ENCODE data around the gene ALG3. TPM values are rescaled to one million over a fixed set of nuclear protein-coding genes. Genes with fewer than 3 reads are reported as not detected.

Gene ALG3
- total and polyA plus RNA-seq, 2 experiments from 2014 or later = 76.9 to 109 TPM

DNA sequence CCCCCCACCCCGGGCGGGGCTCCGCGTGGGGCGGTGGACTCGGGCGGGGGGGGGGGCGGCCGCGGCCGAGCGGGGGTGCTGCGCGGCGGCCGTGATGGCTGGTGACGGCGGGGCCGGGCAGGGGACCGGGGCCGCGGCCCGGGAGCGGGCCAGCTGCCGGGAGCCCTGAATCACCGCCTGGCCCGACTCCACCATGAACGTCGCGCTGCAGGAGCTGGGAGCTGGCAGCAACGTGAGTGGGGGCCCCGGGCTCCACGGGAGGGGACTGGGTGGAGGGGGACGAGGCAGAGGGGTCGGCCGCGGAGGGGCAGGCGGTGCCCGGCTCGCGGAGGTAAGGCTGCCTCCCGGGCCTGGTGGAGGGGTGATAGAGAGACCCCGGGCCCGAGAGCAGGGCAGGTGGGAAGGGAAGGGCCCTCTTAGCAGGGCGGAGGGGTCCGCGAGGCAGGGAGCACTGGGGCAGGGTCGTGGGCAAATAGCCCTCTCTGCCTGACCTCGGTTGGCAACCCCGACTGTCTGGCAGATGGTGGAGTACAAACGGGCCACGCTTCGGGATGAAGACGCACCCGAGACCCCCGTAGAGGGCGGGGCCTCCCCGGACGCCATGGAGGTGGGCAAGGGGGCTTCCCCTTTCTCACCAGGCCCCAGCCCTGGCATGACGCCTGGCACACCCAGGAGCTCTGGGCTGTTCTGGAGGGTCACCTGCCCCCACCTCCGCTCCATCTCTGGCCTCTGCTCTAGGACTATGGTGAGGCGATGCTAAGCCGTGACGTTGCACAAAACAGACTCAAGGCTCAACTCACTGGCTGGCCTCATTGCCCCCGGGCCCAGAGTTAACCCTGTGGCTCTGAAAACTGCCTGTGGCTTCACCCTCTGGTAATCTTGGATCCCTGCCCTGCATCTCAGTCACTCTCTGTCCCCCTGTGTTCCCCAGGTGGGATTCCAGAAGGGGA is 27.5 kb upstream of the ALG3 start, which contains the start of gene ECE2:
Gene ECE2, plus strand, starts transcription at position 62 of the 950 bp plus-strand sequence. Its CDS starts 132 bp downstream, at position 194.
- H3K4me3 Mint-ChIP-seq = peak within 1 kb of the TSS; percentile 74
- no peaks in the 10 kb centered on the region for H3K36me3 Mint-ChIP-seq (ENCODE audit: low read depth)
- H3K79me2 ChIP-seq (replicated peaks; ENCODE audit: insufficient read depth) = no peaks in the 10 kb centered on the region
- H2AFZ ChIP-seq = peak within 1 kb of the TSS; percentile 98
- H3K27ac ChIP-seq (ENCODE audit: low read depth) = no peak within 1 kb of the TSS
- TF ChIP-seq ZNF331 (CRISPR knock-in tag; IDR thresholded peaks at IDR 0.05; ENCODE audit: low read depth) = no peak
- TF ChIP-seq EZH2 (IDR thresholded peaks at IDR 0.05; ENCODE audit: low read depth, unreplicated experiment) = peak; percentile 65
- TF ChIP-seq EZH2phosphoT487 (IDR thresholded peaks at IDR 0.05; ENCODE audit: unreplicated experiment) = no peak
- TF ChIP-seq, protein P1, sequence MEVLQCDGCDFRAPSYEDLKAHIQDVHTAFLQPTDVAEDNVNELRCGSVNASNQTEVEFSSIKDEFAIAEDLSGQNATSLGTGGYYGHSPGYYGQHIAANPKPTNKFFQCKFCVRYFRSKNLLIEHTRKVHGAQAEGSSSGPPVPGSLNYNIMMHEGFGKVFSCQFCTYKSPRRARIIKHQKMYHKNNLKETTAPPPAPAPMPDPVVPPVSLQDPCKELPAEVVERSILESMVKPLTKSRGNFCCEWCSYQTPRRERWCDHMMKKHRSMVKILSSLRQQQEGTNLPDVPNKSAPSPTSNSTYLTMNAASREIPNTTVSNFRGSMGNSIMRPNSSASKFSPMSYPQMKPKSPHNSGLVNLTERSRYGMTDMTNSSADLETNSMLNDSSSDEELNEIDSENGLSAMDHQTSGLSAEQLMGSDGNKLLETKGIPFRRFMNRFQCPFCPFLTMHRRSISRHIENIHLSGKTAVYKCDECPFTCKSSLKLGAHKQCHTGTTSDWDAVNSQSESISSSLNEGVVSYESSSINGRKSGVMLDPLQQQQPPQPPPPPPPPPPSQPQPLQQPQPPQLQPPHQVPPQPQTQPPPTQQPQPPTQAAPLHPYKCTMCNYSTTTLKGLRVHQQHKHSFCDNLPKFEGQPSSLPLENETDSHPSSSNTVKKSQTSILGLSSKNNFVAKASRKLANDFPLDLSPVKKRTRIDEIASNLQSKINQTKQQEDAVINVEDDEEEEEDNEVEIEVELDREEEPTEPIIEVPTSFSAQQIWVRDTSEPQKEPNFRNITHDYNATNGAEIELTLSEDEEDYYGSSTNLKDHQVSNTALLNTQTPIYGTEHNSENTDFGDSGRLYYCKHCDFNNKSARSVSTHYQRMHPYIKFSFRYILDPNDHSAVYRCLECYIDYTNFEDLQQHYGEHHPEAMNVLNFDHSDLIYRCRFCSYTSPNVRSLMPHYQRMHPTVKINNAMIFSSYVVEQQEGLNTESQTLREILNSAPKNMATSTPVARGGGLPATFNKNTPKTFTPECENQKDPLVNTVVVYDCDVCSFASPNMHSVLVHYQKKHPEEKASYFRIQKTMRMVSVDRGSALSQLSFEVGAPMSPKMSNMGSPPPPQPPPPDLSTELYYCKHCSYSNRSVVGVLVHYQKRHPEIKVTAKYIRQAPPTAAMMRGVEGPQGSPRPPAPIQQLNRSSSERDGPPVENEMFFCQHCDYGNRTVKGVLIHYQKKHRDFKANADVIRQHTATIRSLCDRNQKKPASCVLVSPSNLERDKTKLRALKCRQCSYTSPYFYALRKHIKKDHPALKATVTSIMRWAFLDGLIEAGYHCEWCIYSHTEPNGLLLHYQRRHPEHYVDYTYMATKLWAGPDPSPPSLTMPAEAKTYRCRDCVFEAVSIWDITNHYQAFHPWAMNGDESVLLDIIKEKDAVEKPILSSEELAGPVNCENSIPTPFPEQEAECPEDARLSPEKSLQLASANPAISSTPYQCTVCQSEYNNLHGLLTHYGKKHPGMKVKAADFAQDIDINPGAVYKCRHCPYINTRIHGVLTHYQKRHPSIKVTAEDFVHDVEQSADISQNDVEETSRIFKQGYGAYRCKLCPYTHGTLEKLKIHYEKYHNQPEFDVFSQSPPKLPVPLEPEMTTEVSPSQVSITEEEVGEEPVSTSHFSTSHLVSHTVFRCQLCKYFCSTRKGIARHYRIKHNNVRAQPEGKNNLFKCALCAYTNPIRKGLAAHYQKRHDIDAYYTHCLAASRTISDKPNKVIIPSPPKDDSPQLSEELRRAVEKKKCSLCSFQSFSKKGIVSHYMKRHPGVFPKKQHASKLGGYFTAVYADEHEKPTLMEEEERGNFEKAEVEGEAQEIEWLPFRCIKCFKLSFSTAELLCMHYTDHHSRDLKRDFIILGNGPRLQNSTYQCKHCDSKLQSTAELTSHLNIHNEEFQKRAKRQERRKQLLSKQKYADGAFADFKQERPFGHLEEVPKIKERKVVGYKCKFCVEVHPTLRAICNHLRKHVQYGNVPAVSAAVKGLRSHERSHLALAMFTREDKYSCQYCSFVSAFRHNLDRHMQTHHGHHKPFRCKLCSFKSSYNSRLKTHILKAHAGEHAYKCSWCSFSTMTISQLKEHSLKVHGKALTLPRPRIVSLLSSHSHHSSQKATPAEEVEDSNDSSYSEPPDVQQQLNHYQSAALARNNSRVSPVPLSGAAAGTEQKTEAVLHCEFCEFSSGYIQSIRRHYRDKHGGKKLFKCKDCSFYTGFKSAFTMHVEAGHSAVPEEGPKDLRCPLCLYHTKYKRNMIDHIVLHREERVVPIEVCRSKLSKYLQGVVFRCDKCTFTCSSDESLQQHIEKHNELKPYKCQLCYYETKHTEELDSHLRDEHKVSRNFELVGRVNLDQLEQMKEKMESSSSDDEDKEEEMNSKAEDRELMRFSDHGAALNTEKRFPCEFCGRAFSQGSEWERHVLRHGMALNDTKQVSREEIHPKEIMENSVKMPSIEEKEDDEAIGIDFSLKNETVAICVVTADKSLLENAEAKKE (CRISPR knock-in tag; IDR thresholded peaks at IDR 0.05) = no peak
- no peaks in the 10 kb centered on the region for H3K36me3 ChIP-seq (ENCODE audit: insufficient read depth)
- H3F3A ChIP-seq (replicated peaks; ENCODE audit: low read depth) = no peaks in the 10 kb centered on the region
- ATAC-seq (peak; percentile 78), DNase-seq (ENCODE audit: low spot score) (no peak)
- peak within 1 kb of the TSS; percentile 61 for H3K4me3 ChIP-seq
- H3K4me2 ChIP-seq = peak within 1 kb of the TSS; percentile 83
- no peaks in the 10 kb centered on the region; the same call in 1 of the 2 replicates for H3K9me2 ChIP-seq (ENCODE audit: insufficient read depth)
- no peaks in the 10 kb centered on the region for H4K20me1 ChIP-seq (replicated peaks; ENCODE audit: insufficient read depth)
- no peaks in the 10 kb centered on the region for H3K4me1 ChIP-seq (ENCODE audit: insufficient read depth)
- H3K27me3 ChIP-seq (ENCODE audit: insufficient read depth) = peaks cover 54% of the 10 kb centered on the region
- peaks cover 7% of the 10 kb centered on the region; the same call in 2 of the 3 replicates for H3K4me1 Mint-ChIP-seq
- H3K9me3 Mint-ChIP-seq = no peaks in the 10 kb centered on the region; the same call in 2 of the 3 replicates
- H3K27ac Mint-ChIP-seq = no peak within 1 kb of the TSS
- peaks cover 29% of the 10 kb centered on the region for H3K27me3 Mint-ChIP-seq (ENCODE audit: insufficient read depth, low read depth, poor library complexity)

Measured in GM23338 (cell line).